OCI-LY7 (cell line): ENCODE data around the gene DHX34. TPM values are rescaled to one million over a fixed set of nuclear protein-coding genes. Genes with fewer than 3 reads are reported as not detected.

Experiments
- BruUV-seq: library from RNA; stranded (reverse); fragments of 400-500 nt; replicated peaks from 2 replicates; lab custom pipeline; 2021; lab: Mats Ljungman, UMichigan
- CTCF ChIA-PET: fragments of 300-600 bp; sonication (Branson Sonifier 250); formaldehyde crosslinking; loops from one replicate; lab custom pipeline; 2022; ENCODE audit warnings: antibody characterized with exemption; ENCODE audit not compliant: unreplicated experiment; lab: Charles Lee
- POLR2A ChIA-PET: fragments of 300-600 bp; sonication (Branson Sonifier 250); formaldehyde crosslinking; loops from one replicate; lab custom pipeline; 2022; ENCODE audit warnings: antibody characterized with exemption; lab: Charles Lee
- DNase-seq: peaks from one replicate; pipeline ENCODE4 v3.0.0-alpha.2; 2015; ENCODE audit warnings: low spot score
- H2AFZ ChIP-seq: fragments of 200-600 bp; sonication (generic), shearing (Covaris generic); 2 replicates; pipeline ENCODE4 v1.6.1; 2014; ENCODE audit warnings: mild to moderate bottlenecking, antibody characterized with exemption, low read length, moderate library complexity
- H3K27ac ChIP-seq: fragments of 200-600 bp; sonication (generic); 2 replicates; pipeline ENCODE4 v1.5.1; 2014; ENCODE audit warnings: mixed run types, low read depth, mild to moderate bottlenecking, moderate library complexity, low read length, inconsistent platforms; ENCODE audit not compliant: poor library complexity, severe bottlenecking
- H3K36me3 ChIP-seq: fragments of 200-600 bp; sonication (generic); 2 replicates; pipeline ENCODE4 v1.6.1; 2014; ENCODE audit warnings: mild to moderate bottlenecking, antibody characterized with exemption, low read length, moderate library complexity, mixed read lengths; ENCODE audit not compliant: insufficient read depth
- H3K4me1 ChIP-seq: fragments of 200-600 bp; sonication (generic); 2 replicates; pipeline ENCODE4 v1.5.1; 2014; ENCODE audit warnings: mild to moderate bottlenecking, low read length; ENCODE audit not compliant: insufficient read depth, poor library complexity, severe bottlenecking
- H3K4me2 ChIP-seq: fragments of 200-600 bp; sonication (generic); 2 replicates; pipeline ENCODE4 v1.6.1; 2014; ENCODE audit warnings: mild to moderate bottlenecking, low read length
- H3K4me3 ChIP-seq: fragments of 200-600 bp; sonication (generic); 2 replicates; pipeline ENCODE4 v1.5.1; 2014; ENCODE audit warnings: mild to moderate bottlenecking, low read depth, low read length; ENCODE audit not compliant: poor library complexity, severe bottlenecking
- H3K79me2 ChIP-seq: fragments of 200-600 bp; sonication (generic); 2 replicates; pipeline ENCODE4 v1.6.1; 2016; ENCODE audit warnings: low read depth, mild to moderate bottlenecking, low read length, moderate library complexity, mixed read lengths; ENCODE audit not compliant: insufficient read depth
- H3K9me2 ChIP-seq: fragments of 200-600 bp; sonication (generic); 2 replicates; pipeline ENCODE4 v1.6.1; 2016; ENCODE audit warnings: mild to moderate bottlenecking, low read length, mixed read lengths; ENCODE audit not compliant: insufficient read depth
- H3K9me3 ChIP-seq: fragments of 200-600 bp; sonication (generic); 2 replicates; pipeline ENCODE4 v1.6.1; 2014; ENCODE audit warnings: mild to moderate bottlenecking, mixed run types, low read length, mixed read lengths
- H4K20me1 ChIP-seq: fragments of 200-600 bp; sonication (generic); 2 replicates; pipeline ENCODE4 v1.6.1; 2014; ENCODE audit warnings: mild to moderate bottlenecking, antibody characterized with exemption, low read length, moderate library complexity, mixed read lengths; ENCODE audit not compliant: insufficient read depth
- EZH2phosphoT487 ChIP-seq: fragments of 200-600 bp; sonication (generic); IDR thresholded peaks from 2 replicates; pipeline ENCODE4 v1.6.1; 2018; ENCODE audit warnings: low read depth, borderline replicate concordance, mild to moderate bottlenecking, mixed run types, antibody characterized with exemption, low read length, moderate library complexity, mixed read lengths
- intact Hi-C: fragments of 100-400 bp; cut with micrococcal nuclease; formaldehyde crosslinking; loops from one replicate; pipeline ENCODE4 v1.10.0; 2022; ENCODE audit not compliant: unreplicated experiment
- total RNA-seq, 2 experiments: library from RNA; depleted of rRNA in 1 of 2; stranded (reverse); fragments of >200 nt in 1 of 2; shearing (Covaris generic) in 1 of 2; gene quantifications; 2 replicates each; pipeline ENCODE4 v1.2.3, GENCODE V29; 2014 to 2022
- TF ChIP-seq, protein P1 (sequence below): fragments of 200-600 bp; sonication (generic); conservative IDR thresholded peaks from 2 replicates; pipeline ENCODE4 v1.5.1; 2014; ENCODE audit warnings: mild to moderate bottlenecking, antibody characterized with exemption, low read length, moderate library complexity, mixed read lengths

DHX34 gene
- total RNA-seq, 2 experiments from 2014 or later: 19.7 to 32.2 TPM

DNA sequence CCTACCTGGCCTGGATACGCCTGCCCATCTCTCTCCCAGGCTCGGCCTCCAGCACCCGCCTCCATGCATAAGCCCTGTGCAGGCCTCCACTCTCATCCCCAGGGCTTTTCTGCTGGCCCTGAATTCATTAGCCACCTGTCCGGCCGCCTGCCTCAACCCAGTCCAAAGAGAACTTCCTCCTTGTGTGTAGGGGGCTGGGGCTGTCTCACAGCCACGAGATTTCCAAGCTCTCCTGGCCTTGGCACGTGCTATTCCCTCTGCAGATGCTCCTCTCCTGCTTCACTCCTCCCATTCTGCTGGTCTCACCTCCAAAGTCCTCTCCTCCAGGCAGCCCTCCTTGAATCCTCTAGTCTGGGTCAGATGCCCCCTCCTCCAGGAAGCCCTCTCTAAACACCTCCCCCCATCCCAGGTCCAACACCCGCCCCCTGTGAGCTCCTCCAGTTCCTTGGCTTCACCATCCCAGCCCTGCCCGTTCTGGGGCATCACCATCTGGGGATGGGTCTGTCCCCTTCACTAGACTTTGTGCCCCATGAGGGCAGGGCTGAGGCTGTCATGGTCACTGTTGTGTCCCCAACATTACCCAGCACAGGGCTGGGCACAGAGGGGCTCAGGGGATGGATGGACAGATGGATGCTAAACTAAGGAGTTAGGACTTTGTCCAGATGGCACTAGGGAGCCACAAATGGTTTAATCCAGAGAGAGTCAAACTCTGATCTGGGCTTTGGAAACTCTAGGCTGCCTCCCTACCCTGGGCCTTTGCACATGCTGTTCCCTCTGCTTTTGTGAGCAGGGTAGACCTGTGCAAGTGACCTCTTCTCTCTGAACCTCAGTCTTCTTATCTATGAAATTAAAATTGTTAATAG, 55.5 kb downstream of the DHX34 start:
- intact Hi-C loops: no loop called here

DNA sequence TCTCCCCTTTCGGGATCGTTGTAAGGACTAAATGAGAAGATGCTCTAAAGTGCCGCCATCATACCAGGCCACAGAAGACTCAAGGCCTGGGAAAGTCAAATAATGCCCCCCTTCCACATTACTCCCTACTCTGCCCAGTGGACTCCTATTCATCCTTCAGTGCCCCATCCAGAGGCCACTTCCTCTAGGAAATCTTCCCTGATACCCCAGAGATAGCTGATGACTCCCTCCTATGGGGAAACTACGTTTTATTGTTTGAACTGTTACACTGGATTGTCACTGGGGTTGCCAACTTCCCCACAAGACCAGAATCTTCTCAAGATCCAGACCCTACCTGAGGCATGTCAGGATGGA, 56.1 kb downstream of the DHX34 start:
- ChIA-PET POLR2A (interaction anchor here (0.6 kb wide), 1 partner anchor 107 kb away, joined by 4 read pairs; no protein-coding TSS in a partner anchor), CTCF (no interaction called here)
- TF ChIP-seq EZH2phosphoT487: no peak
- TF ChIP-seq, protein P1, sequence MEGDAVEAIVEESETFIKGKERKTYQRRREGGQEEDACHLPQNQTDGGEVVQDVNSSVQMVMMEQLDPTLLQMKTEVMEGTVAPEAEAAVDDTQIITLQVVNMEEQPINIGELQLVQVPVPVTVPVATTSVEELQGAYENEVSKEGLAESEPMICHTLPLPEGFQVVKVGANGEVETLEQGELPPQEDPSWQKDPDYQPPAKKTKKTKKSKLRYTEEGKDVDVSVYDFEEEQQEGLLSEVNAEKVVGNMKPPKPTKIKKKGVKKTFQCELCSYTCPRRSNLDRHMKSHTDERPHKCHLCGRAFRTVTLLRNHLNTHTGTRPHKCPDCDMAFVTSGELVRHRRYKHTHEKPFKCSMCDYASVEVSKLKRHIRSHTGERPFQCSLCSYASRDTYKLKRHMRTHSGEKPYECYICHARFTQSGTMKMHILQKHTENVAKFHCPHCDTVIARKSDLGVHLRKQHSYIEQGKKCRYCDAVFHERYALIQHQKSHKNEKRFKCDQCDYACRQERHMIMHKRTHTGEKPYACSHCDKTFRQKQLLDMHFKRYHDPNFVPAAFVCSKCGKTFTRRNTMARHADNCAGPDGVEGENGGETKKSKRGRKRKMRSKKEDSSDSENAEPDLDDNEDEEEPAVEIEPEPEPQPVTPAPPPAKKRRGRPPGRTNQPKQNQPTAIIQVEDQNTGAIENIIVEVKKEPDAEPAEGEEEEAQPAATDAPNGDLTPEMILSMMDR: no peak

More for the DNA sequence above, 55.5 kb downstream of the DHX34 start:
- Histone ChIP-seq H3K4me1 (no peaks in the 10 kb centered on the region), H4K20me1 (no peaks in the 10 kb centered on the region), H3K9me3 (no peaks in the 10 kb centered on the region), H3K9me2 (no peaks in the 10 kb centered on the region), H3K4me2 (no peak overlapping the region), H3K27ac (no peak overlapping the region), H3K79me2 (no peaks in the 10 kb centered on the region), H3K36me3 (no peaks in the 10 kb centered on the region), H2AFZ (no peak overlapping the region), H3K4me3 (no peak overlapping the region)
- POLR2A ChIA-PET: interaction anchor here (0.6 kb wide), 1 partner anchor 106 kb away, joined by 4 read pairs; no protein-coding TSS in a partner anchor
- no peak for DNase-seq
- TF ChIP-seq, protein P1: no peak
- TF ChIP-seq EZH2phosphoT487: no peak
- CTCF ChIA-PET: no interaction called here
- no TSS peak for BruUV-seq

DNA sequence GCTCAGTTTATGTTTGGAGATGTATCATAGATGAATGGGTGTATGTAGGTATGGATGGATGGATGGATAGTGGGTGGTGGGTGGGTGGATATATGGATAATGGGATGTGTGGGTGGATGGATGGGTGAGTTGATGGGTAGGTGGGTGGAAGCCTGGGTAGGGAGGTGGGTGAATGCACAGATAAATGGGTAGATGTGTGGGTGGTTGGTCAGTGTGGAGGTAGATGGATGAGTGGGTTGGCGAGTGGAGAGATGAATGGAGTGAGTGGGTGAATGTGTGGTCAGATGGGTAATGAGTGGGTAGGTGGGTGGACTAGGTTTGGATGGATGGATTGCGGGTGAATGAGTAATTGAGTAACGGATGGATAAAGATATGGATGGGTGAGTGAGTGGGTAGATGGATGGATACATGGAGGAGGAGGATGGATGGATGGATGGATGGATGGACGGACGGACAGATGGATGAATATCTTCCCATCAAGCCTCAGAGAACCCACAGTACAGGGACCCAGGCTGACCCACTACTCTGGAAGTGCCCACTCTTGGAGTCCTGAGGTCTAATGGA, 56.8 kb downstream of the DHX34 start:
- no peaks in the 10 kb centered on the region for H3K9me3 ChIP-seq
- H3K9me2 ChIP-seq: no peaks in the 10 kb centered on the region
- H2AFZ ChIP-seq: no peak overlapping the region
- no peak for DNase-seq
- H4K20me1 ChIP-seq: no peaks in the 10 kb centered on the region
- no peaks in the 10 kb centered on the region for H3K4me1 ChIP-seq
- POLR2A ChIA-PET: no interaction called here
- BruUV-seq: no TSS peak
- no peaks in the 10 kb centered on the region for H3K36me3 ChIP-seq
- CTCF ChIA-PET: no interaction called here
- H3K79me2 ChIP-seq: no peaks in the 10 kb centered on the region
- H3K27ac ChIP-seq: no peak overlapping the region
- H3K4me2 ChIP-seq: no peak overlapping the region
- no peak for TF ChIP-seq EZH2phosphoT487
- TF ChIP-seq, protein P1: no peak
- intact Hi-C loops: no loop called here
- H3K4me3 ChIP-seq: no peak overlapping the region

More for the DNA sequence above, 56.1 kb downstream of the DHX34 start:
- no peaks in the 10 kb centered on the region for H3K9me2 ChIP-seq
- no peaks in the 10 kb centered on the region for H4K20me1 ChIP-seq
- no peak overlapping the region for H3K27ac ChIP-seq
- no peaks in the 10 kb centered on the region for H3K36me3 ChIP-seq
- intact Hi-C loops: no loop called here
- no peak overlapping the region for H2AFZ ChIP-seq
- no peaks in the 10 kb centered on the region for H3K4me1 ChIP-seq
- H3K9me3 ChIP-seq: no peaks in the 10 kb centered on the region
- no peaks in the 10 kb centered on the region for H3K79me2 ChIP-seq
- H3K4me3 ChIP-seq: no peak overlapping the region
- H3K4me2 ChIP-seq: no peak overlapping the region
- no peak for DNase-seq
- BruUV-seq: no TSS peak
